NOMO-1 treated with DMSO at 0.1 percent for 48 hours (cell line): ENCODE measurements around the gene PLG.
"Not testable (repeated sequence)": the region's sequence is repeated elsewhere in the genome, so short reads cannot be mapped to it uniquely, and the experiment has no call there.

ENCODE experiments used
- DNase-seq: peaks from one replicate; lab custom pipeline; 2025; ENCODE audit not compliant: unreplicated experiment; lab: John Stamatoyannopoulos, UW

The PLG gene

DNA sequence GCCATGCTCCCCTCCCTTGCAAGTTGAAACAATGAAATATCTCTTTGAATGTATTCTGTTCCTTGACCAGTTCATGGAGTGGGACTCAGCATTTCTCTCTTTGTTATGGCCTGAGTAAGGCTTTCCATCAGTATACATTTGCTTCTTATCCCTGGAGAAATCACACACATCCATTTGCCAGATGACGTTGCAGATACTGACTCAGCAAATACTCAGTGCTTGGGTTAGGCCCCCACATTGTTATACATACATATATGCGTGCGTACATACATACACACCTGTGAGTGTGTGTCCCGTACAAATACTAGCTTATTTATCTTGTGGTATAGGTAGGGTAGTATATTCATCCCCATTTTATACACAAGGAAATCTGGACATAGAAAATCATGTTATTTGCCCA lies 72.4 kb downstream of the PLG start:
- no peak for DNase-seq

DNA sequence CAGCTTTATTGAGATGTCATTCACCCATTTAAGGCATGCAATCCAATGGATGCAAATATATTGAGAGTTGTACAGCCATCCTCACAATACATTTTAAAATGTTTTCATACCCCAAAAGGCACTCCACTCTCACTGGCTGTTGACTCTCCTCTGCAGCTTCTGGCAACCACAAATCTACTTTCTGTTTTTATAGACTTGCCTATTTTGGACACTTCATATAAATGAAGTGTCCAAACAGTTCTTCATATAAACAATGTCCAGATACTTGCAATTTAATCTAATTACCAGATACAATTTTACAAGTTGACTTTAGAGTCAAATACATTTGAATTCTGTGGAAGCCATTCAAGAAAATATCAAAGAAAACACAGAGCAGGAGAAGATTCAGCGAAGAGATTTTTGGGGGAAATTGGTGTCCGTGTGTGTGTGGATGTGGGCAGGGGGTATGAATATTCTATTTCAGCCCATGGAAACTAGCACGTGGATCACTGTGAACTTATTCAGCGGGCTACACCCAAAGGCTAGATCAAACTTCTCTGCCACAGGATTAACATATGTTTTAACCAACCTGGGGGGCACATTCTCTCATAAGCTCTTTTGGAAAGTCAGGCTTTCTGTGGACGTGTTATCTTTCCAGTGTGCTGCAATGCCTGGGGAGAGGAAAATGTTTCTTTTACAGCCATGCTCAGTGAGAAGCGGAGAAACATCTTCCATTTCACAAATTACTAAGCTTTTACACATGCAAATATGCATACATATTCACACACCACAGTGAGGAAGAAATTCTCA lies 73.9 kb downstream of the PLG start:
- no peak for DNase-seq

DNA sequence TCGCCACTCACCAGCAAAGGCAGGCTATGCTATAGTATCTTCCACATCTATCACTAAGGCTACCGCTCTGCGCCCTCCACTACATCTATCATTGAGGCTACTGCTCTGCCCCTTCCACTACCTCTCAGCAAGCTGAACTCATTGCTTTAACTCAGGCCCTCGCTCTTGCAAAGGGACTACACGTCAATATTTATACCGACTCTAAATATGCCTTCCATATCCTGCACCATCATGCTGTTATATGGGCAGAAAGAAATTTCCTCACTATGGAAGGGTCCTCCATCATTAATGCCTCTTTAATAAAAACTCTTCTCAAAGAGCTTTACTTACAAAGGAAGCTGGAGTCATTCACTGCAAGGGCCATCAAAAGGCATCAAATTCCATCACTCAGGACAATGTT lies 77.1 kb downstream of the PLG start:
- not testable (repeated sequence) for DNase-seq

DNA sequence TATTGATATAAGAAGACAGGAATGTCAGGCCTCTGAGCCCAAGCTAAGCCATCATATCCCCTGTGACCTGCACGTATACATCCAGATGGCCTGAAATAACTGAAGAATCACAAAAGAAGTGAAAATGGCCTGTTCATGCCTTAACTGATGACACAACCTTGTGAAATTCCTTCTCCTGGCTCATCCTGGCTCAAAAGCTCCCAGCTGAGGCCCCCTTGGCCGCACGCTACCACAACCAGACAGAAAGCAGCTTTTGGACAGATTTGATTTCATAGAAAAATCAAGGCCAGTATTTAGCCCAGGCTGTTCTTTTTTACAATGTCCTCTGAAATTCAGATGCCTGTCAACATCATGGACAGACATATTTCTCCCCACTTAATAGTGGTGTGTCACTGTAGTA lies 78.6 kb downstream of the PLG start:
- not testable (repeated sequence) for DNase-seq

DNA sequence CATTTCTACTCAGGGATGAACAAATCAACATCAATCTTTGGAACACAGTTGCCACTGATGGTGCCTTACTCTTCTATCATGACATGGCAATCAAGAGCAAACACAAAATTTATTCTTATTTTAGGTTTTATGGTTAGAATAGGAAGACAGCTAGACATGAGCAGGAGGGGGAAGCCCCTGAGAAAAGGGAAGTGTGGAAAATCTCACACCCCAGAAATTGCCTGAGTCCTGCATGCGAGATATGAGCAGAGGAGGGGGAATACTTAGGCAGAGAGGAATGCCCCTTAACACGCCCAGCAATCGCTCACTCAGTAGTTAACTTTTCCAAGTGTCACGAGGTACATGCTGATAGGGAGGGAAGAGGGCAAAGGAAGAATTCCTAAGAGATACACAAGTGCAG lies 79.3 kb downstream of the PLG start:
- DNase-seq: no peak

DNA sequence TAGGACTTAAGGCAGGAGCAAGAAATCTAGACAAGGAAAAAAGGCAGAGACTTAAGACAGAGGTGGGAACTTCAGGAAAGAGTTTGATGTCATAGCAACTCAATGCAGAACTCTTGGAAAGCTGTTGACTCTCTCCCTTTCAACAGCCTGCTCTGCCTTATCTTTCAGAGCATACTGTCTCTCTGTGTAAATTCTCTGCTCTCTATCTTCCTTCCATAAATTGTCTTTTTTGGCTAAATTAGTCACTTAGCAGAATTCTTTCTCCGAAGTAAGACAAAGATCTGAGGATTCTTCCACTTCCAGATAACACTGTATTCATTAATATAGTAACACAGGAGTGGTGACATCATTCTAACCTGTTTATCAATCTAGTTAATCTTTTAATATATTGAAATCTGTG lies 80.2 kb downstream of the PLG start:
- DNase-seq: no peak

DNA sequence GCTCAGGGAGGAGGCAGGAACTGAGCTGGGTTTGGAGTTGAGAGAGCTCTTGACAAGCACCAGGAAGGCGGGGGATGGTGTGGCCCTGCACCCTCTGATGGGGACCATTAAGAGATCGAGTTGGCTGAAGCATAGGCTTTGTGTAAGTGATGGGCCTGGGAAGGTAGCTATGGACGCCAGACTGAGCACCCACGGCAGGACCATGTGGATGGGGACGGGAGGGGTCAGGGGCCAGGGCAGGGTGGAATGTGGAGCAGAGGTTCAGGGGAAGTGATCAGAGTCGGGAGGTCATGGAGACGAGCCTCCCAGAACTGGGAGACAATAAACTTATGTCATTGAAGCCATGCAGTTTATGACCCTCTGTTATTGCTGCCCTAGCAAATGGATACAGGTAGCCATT lies 81.7 kb downstream of the PLG start:
- DNase-seq: no peak

DNA sequence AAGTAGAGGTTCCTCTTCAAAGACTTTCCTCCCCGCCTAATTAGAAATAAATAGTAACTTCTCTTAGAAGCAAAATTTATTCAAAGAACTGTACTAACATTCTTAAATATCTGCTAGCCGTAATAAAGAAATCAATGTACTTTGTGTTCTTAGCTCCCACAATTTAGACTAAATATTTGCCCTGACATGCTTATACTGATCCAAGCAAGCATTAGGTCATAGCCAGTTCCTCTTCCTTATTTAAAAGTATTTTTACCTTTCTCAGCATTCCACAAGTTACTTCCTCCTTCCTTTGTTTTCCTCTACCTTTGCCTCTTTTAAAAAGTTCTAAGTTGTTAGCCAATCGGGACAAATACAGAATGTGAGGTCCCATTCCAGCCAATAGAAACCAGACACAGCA lies 86.1 kb downstream of the PLG start:
- not testable (repeated sequence) for DNase-seq

DNA sequence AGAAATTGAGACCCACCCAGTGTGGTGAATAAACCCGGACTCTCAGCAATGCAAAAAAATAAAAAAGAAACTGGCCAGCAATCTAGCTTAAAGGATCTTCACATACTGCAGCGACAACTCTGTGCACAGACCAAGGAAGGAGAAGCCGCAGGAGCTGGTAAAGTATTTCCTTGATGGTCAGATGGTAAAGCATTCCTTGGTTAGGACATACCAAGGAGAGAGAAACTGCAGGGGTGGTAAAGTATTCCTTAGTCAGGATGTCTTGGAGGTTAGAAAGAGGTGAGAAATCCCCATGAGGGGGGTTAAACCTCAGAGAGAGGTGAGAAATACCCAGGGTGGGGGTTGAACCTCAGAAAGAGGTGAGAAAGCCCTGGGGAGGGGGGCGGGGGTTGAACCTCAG lies 86.8 kb downstream of the PLG start:
- DNase-seq: no peak

DNA sequence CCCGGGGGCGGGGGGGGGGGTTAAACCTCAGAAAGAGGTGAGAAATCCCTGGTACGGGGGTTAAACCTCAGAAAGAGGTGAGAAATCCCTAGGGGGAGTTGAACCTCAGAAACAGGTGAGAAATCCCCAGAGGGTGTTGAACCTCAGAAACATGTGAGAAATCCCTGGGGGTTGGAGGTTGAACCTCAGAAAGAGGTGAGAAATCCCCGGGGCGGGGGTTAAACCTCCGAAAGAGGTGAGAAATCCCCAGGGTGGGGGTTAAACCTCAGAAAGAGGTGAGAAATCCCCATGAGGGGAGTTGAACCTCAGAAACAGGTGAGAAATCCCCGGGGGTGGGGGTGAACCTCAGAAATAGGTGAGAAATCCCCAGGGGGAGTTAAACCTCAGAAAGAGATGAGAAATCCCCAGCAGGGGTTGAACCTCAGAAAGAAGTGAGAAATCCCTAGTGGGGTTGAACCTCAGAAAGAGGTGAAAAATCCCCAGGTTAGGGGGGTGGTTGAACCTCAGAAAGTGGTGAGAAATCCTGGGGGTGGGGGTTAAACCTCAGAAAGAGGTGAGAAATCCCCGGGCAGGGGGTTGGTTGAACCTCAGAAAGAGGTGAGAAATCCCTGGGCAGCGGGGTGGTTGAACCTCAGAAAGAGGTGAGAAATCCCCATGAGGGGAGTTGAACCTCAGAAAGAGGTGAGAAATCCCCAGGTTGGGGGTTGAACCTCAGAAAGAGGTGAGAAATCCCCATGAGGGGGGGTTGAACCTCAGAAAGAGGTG lies 87.4 kb downstream of the PLG start:
- no peak for DNase-seq

DNA sequence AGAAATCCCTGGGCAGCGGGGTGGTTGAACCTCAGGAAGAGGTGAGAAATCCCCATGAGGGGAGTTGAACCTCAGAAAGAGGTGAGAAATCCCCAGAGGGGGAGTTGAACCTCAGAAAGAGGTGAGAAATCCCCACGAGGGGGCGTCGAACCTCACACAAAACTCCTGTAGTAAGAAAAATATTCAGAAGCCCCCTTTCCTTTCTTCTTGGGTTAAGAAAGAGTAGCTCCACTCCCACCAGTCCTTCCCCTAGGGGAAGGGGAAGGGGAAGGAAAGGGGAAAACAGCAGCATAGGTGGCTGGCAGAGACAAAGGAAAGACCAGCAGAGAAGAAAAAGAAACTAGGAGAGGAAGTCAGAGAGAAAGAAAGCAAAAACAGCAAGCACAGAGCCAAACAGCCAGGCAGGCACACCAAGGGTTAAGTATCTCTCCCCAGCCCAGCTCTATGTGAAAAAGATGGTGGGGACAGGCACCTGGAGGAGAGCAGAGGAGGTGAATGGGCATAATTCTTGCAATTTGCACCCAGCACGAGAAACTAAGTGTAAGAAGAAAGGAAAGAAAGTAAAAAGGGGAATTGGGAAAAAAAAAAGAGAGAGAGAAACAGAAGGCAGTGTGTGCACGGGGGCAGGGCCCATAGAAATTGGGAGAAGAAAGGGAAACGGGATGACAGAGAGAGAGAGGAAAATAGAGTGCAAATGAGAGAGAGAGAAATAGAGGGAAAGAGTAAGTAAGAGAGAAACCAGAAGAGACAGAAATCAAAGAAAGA lies 88.2 kb downstream of the PLG start:
- peak; percentile 4 for DNase-seq

DNA sequence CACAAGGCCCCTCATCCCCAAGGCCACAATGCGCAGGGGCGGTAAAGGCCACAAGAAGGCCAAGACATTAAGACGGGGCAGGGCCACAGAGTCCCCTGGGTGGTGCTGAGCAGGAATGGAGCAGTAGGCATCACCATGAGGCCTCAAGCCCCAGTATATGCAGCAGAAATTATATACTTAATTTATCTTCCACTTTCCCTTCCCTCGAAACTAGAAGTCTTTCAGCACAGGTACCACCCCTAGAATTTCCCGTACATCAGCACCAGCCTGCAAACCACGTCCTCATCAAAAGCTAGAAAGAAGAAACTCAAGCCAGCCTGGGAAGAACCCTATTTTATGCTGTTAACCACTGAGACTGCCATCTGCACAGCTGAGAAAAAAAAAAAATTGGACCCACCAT lies 89.4 kb downstream of the PLG start:
- DNase-seq: no peak

DNA sequence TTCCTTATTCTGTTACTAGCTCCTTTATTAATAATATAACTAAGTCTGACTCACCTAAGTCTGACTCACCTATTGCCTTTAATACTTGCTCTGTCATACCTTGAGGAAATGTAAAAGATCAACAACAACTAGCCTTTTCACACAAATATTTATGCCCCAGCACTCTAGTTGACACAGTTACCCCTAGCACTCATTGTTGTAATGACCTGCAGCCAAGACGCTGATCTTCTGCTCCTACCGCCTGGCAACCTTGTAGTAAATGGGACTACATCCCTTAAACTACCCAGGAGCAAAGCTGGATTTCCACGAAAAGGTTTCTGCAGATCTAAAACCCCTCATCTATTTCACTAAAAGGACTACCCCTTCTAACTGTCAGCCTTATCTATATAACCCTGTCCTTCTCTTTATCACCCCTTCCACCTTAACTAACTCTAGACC lies 90.0 kb downstream of the PLG start:
- no peak for DNase-seq

DNA sequence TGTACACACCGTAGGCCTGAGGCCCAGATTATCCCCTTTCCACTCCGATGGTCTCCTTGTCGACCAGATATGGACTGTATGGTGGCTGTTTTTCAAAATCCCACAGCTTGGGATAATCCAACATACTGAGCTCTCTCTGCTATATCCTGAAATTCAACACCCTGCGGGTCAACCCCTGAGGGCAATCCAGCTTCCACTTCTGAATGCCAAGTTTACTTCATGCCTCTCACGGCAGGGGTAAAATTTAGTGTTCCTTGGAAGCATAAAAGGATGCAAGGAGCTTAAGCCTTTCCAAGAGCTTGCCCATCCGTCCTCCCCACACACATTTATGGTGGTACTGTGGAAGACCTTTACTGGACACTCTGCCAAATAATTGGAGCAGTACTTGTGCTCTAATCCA lies 90.7 kb downstream of the PLG start:
- no peak for DNase-seq

DNA sequence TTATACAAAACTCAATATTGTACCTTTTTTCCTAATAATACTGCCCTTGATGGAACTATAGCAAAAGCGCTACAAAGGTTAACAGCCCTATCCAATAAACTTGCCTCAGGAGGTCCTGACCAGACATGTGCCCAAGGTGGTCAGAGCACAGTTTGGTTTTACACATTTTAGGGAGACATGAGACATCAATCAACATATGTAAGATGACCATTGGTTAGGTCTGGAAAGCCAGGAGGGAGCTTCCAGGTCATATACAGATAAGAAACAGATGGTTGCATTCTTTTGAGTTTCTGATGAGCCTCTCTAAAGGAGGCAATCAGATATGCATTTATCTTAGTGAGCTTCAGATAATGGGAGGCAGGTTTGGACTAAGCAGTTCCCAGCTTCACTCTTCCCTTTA lies 91.6 kb downstream of the PLG start:
- DNase-seq: no peak

DNA sequence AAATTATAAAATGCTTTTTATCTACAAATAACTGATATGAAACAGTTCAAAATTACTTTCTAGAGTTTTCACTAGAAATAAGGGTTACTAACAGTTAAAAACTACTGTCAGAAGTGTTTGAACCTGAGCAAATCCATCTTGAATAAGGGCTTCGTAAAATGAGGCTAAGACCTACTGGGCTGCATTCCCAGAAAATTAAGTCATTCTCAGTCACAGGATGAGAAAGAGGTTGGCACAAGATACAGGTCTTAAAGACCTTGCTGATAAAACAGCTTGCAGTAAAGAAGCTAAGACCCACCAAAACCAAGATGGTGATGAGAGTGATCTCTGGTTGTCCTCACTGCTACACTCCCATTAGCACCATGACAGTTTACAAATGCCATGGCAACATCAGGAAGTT lies 93.7 kb downstream of the PLG start:
- no peak for DNase-seq

DNA sequence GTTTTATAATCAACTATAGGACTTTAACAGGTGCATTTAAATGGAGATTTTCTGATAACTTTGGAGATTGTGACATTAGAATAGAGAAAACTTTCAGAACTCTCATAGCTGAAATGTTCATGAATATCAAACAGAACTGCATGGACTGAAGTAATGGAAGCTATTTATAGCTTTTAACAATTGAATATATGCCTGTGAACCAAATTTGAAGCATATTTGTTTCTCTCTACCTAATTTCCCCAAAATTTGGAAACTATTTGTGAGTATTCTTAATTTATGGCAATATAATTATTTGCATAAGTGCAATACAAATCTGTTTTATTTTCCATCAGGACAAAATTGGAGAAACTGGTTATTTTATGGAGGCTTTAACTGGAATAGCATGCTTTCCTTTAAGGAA lies 96.6 kb downstream of the PLG start:
- no peak for DNase-seq

DNA sequence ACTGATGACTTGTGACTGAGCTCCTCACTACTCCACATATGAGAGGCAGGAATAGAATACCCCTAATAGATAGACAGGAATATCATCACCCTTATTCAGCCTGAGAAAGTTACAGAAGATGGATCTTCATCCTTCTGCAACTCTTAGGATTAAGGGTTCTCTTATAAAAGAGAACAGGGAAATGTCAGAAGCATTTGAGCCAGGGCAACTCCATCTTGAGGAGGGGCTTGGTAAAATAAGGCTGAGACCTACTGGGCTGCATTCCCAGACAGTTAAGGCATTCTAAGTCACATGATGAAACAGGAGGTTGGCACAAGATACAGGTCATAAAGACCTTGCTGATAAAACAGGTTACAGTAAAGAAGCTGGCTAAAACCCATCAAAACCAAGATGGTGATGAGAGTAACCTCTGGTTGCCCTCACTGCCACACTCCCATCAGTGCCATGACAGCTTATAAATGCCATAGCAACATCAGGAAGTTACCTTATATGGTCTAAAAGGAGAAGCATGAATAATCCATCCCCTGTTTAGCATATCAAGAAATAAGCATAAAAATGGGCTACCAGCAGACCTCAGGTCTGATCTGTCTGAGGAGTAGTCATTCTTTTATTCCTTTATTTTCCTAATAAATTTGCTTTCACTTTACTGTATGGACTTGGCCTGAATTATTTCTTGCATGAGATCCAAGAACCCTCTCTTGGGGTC lies 97.9 kb downstream of the PLG start:
- DNase-seq: no peak

DNA sequence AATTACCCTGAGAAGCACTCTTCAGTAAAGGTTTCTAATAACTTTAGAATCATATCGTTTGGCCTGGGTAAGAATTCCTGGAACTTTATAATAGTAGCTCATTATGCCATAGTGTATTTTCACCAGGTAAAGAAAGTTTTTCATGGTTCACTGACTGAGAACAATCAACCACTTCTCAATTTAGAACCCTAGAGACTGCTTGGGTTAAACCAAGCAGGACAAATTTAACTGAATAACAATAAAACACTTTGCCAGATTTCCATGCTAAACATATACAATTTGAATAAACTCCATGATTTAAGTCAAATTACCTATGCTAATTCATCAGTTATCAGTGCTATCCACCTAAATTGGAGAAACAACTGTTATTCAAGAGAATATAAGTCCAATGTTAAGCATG lies 99.4 kb downstream of the PLG start:
- no peak for DNase-seq

DNA sequence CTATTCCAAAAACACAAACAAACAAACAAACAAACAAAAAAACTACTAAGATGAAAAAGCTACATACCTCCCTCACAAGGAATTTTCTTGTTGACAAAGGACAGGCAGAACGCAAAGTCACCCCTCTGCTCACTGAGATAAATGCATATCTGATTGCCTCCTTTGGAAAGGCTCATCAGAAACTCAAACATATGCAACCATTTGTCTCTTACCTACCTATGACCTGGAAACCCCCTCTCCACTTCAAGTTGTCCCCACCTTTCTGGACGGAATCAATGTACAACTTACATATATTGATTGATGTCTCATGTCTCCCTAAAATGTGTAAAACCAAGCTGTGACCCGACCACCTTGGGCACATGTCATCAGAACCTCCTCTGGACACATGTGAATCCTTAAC lies 100.0 kb downstream of the PLG start:
- DNase-seq: not testable (repeated sequence)
